GM12892 (cell line): ENCODE data around the gene PPM1E.

Source experiments
- POLR2A ChIP-seq: IDR thresholded peaks from 2 replicates; pipeline ENCODE4 v1.6.1; 2011; ENCODE audit warnings: low read depth, low read length, control low read depth
- POLR2AphosphoS5 ChIP-seq: IDR thresholded peaks from 2 replicates; pipeline ENCODE4 v1.6.1; 2011; ENCODE audit warnings: low read depth, low read length, control low read depth
- TAF1 ChIP-seq: IDR thresholded peaks from 2 replicates; pipeline ENCODE4 v1.6.1; 2011; ENCODE audit warnings: low read depth, mild to moderate bottlenecking, control low read depth, low read length, borderline replicate concordance

- TF ChIP-seq POLR2A (no peak), TAF1 (no peak), POLR2AphosphoS5 (no peak)
Observed at GRCh38 chr17:58913971-58914769, 158.5 kb downstream of the PPM1E start.
